LNCaP clone FGC (cell line): ENCODE measurements around the gene ATP11B.
A peak's percentile ranks its signal among the peaks of the same experiment; 100 is the strongest.

Source experiments
- DNase-seq: peaks from one replicate; pipeline ENCODE4 v3.0.0-alpha.2; 2011; ENCODE audit warnings: low read depth
- H3K4me3 ChIP-seq: 2 replicates; pipeline ENCODE4 v1.5.1; 2011; ENCODE audit warnings: mild to moderate bottlenecking, low read depth, low read length, control low read depth
- CTCF ChIP-seq: IDR thresholded peaks from 2 replicates; pipeline ENCODE4 v1.5.1; 2012; ENCODE audit warnings: mild to moderate bottlenecking; ENCODE audit not compliant: control insufficient read depth, insufficient read depth; ENCODE audit errors: extremely low read depth

The ATP11B gene

GRCh38 chr3:182824957-182825356 is 31.7 kb downstream of the ATP11B start:
- peak; percentile 95 for DNase-seq
- no peak for TF ChIP-seq CTCF
- H3K4me3 ChIP-seq, result peak overlapping the region; percentile 39

DNA sequence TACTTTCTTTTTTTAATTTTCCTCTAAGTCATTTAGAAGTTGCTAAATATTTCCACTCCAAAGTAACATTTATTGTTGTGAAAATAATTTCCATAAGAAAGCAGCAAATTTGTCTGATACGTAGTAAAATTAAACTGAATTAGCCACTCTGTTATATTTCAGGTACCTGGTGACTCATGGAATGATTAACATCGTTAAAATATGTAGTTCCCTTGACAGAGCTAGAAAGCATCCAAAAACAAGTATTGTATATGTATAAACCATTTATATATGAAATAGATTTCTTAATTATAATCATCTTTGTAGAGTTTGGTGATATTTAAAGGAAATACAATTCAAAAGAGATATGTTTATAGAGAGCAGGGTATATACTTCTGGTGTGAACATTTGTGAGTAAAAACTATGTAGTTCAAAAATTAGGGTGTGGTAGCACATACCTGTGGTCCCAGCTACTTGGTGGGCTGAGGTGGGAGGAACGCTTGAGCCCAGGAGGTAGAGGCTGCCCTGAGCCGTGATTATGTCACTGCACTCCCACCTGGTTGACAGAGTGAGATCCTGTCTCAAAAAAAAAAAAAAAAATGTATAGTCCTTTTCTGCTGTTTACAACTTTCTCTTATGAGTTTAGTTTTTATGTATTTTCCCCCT is 36.6 kb downstream of the ATP11B start:
- no peak overlapping the region for H3K4me3 ChIP-seq
- no peak for TF ChIP-seq CTCF
- no peak for DNase-seq

DNA sequence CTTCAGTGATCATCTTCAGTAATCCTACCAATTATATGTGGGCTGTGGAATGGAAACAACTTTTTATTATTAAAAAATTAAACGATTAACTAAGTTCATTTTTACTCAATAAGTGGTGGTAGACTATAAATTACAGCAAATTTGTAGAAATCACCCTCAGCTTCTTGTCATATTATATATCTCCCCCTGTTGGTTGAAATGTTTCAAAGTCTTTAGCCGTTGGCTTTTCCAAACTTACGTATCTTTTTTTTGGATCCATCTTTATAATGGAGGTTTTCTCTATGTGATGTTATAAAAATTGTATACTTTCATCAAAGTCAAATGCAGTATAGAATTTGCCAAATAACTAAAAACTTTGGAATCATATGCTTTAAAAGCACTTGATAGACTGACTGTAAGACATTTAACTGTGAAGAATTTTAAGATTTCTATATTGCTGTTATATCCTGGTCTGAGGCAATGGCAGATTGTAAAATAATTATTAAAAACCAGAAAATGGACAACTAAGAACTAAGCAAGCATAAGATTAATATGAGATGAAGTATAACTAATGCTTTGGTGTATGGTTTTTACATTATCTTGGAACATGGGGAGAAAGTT is 44.7 kb downstream of the ATP11B start:
- no peak for DNase-seq
- TF ChIP-seq CTCF, result peak; percentile 22; the same call in 1 of the 2 replicates
- H3K4me3 ChIP-seq, result no peak overlapping the region

DNA sequence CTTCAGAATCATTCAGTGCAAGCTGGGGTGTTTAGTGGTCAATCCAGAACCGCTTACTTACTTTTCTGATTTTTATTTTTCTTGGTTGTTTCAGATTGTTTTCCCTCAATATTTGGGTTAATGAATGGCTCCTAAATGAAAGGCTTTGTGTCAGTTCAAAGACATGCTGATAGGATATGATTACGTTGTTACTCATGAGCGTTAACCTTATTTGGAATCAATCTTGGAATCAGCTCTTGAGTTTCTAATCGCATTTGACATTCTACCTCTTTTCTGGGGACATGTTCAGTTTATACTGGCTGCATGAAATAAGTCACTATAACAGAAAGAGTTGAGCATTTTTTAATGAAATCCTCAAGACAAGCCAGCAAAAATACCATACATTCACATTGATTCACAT is 50.2 kb downstream of the ATP11B start:
- no peak overlapping the region for H3K4me3 ChIP-seq
- TF ChIP-seq CTCF, result no peak
- no peak for DNase-seq

- DNase-seq, result no peak
- TF ChIP-seq CTCF, result no peak
- no peak overlapping the region for H3K4me3 ChIP-seq
Observed at GRCh38 chr3:182848906-182849305, 55.6 kb downstream of the ATP11B start.

DNA sequence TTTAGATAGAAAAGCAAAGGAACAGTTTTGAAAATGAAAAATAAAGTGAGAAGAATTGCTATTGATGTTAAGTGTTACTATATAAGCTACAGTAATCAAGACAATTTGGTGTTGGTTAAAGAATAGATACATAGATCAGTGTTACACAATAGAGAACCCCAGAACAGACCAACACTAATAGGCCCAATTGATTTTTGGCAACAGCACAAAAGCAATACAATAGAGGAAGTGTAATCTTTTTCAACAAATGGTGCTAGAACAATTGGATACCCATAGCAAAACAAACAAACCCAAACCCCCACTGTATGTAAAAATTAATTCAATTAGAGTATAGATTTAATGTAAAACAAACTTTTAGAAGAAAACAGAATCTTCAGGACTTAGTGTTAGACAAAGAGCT is 61.8 kb downstream of the ATP11B start:
- H3K4me3 ChIP-seq, result no peak overlapping the region
- DNase-seq, result no peak
- TF ChIP-seq CTCF, result no peak

DNA sequence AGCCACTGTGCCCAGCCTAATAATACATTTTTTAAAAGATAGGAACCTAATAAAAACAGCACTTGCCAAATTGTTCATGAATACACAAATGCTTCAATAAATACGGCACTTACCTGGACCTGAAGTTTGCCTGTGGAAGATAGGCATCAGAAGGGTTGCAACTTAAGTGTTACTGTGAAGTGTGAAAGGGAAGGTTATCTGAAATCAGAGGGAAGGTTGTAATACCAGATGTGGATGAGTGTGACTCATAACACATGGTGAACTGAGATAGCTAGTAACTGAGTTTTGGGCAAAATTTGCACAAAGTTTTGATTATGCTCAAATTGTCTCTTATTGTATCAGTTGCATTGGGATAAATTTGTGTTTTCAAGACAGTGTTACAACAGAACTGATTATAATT is 68.0 kb downstream of the ATP11B start:
- no peak for DNase-seq
- no peak for TF ChIP-seq CTCF
- H3K4me3 ChIP-seq, result no peak overlapping the region
